ENCODE results near the gene GTPBP6. TPM values are rescaled to one million over a fixed set of nuclear protein-coding genes. Genes with fewer than 3 reads are reported as not detected.

The GTPBP6 gene
- total and polyA plus RNA-seq, 4 donors = 11.8 to 79.1 (median 59.6) TPM

- ATAC-seq (ENCODE audit: insufficient read depth, low FRiP score) (no peak), DNase-seq (no peak)
- Histone ChIP-seq H3K36me3 (ENCODE audit: control insufficient read depth in 4 of 4, insufficient read depth in 4 of 4, low read length in 4 of 4) (peaks cover 4 to 39% (median 22%) of the 10 kb centered on the region in 4 donors), H3K4me1 (ENCODE audit: control insufficient read depth in 5 of 5, insufficient read depth in 5 of 5, low read length in 5 of 5) (peaks cover 0 to 8% (median 0%) of the 10 kb centered on the region in 5 donors), H3K27ac (ENCODE audit: low read depth in 1 of 2, low read length in 1 of 2) (no peak overlapping the region), H3K27me3 (ENCODE audit: control insufficient read depth in 3 of 3, insufficient read depth in 3 of 3, low read length in 2 of 3) (peaks cover 0 to 5% (median 0%) of the 10 kb centered on the region in 3 donors), H3K4me3 (no peak overlapping the region), H3K9ac (ENCODE audit: insufficient read depth in 1 of 2, low read length in 2 of 2) (no peak overlapping the region), H3K9me3 (ENCODE audit: control insufficient read depth in 4 of 4, insufficient read depth in 3 of 4, low read length in 3 of 4) (peaks cover 0 to 6% (median 0%) of the 10 kb centered on the region in 4 donors)
- TF ChIP-seq CTCF (IDR thresholded peaks at IDR 0.05; ENCODE audit: control extremely low read depth, extremely low read depth) = no peak
- 96 to 97% methylated on average over 17 of the region's 17 CpGs for WGBS, 2 donors
These were observed 17.2 kb upstream of the GTPBP6 start for GRCh38 chrX:335758-336155.

- Histone ChIP-seq H3K27ac (ENCODE audit: low read depth in 1 of 2, low read length in 1 of 2) (no peak overlapping the region), H3K36me3 (ENCODE audit: control insufficient read depth in 4 of 4, insufficient read depth in 4 of 4, low read length in 4 of 4) (peaks cover 4 to 39% (median 22%) of the 10 kb centered on the region in 4 donors), H3K9me3 (ENCODE audit: control insufficient read depth in 4 of 4, insufficient read depth in 3 of 4, low read length in 3 of 4) (peaks cover 0 to 6% (median 0%) of the 10 kb centered on the region in 4 donors), H3K4me1 (ENCODE audit: control insufficient read depth in 5 of 5, insufficient read depth in 5 of 5, low read length in 5 of 5) (peaks cover 0 to 8% (median 0%) of the 10 kb centered on the region in 5 donors), H3K9ac (ENCODE audit: insufficient read depth in 1 of 2, low read length in 2 of 2) (no peak overlapping the region), H3K4me3 (no peak overlapping the region), H3K27me3 (ENCODE audit: control insufficient read depth in 3 of 3, insufficient read depth in 3 of 3, low read length in 2 of 3) (peaks cover 0 to 5% (median 0%) of the 10 kb centered on the region in 3 donors)
- no peak for ATAC-seq (ENCODE audit: insufficient read depth, low FRiP score)
- no peak for TF ChIP-seq CTCF (IDR thresholded peaks at IDR 0.05; ENCODE audit: control extremely low read depth, extremely low read depth)
- DNase-seq = no peak
- 97 to 98% methylated on average over 47 of the region's 47 CpGs for WGBS, 2 donors
These were observed 16.6 kb upstream of the GTPBP6 start for GRCh38 chrX:334971-335757.

GRCh38 chrX:334331-334891, 15.8 kb upstream of the GTPBP6 start:
- H3K9me3 ChIP-seq (ENCODE audit: control insufficient read depth in 4 of 4, insufficient read depth in 3 of 4, low read length in 3 of 4) = peaks cover 0 to 6% (median 0%) of the 10 kb centered on the region in 4 donors
- no peak overlapping the region for H3K27ac ChIP-seq (ENCODE audit: low read depth in 1 of 2, low read length in 1 of 2)
- ATAC-seq (ENCODE audit: insufficient read depth, low FRiP score) (no peak), DNase-seq (no peak)
- H3K27me3 ChIP-seq (ENCODE audit: control insufficient read depth in 3 of 3, insufficient read depth in 3 of 3, low read length in 2 of 3) = peaks cover 0 to 5% (median 0%) of the 10 kb centered on the region in 3 donors
- peaks cover 0 to 8% (median 0%) of the 10 kb centered on the region in 5 donors for H3K4me1 ChIP-seq (ENCODE audit: control insufficient read depth in 5 of 5, insufficient read depth in 5 of 5, low read length in 5 of 5)
- no peak overlapping the region for H3K4me3 ChIP-seq
- no peak for TF ChIP-seq CTCF (IDR thresholded peaks at IDR 0.05; ENCODE audit: control extremely low read depth, extremely low read depth)
- no peak overlapping the region for H3K9ac ChIP-seq (ENCODE audit: insufficient read depth in 1 of 2, low read length in 2 of 2)
- 95 to 96% methylated on average over 50 to 53 of the region's 53 CpGs for WGBS, 2 donors
- H3K36me3 ChIP-seq (ENCODE audit: control insufficient read depth in 4 of 4, insufficient read depth in 4 of 4, low read length in 4 of 4) = peaks cover 4 to 39% (median 22%) of the 10 kb centered on the region in 4 donors

Measured in lung (tissue), 12 donors.